Measurements from ENCODE around the gene APOLD1. TPM values are rescaled to one million over a fixed set of nuclear protein-coding genes. Genes with fewer than 3 reads are reported as not detected.

The APOLD1 gene
- total and polyA plus RNA-seq, 2 of the 4 experiments (the other 2 are of a cell fraction): 2.3 to 4.5 TPM

- Histone ChIP-seq H3K14ac (replicated peaks; ENCODE audit: low read depth, low read length) (peak overlapping the region; percentile 92), H3K9ac (ENCODE audit: low read depth, low read length) (peak overlapping the region; percentile 74), H4K20me1 (ENCODE audit: insufficient read depth, low read length) (no peaks in the 10 kb centered on the region), H2BK5ac (ENCODE audit: low read depth, low read length, poor library complexity, severe bottlenecking) (peak overlapping the region; percentile 77), H2AFZ (replicated peaks; ENCODE audit: low read length, poor library complexity) (peak overlapping the region; percentile 99), H2BK20ac (ENCODE audit: low read depth, low read length) (peak overlapping the region; percentile 18; the same call in 1 of the 2 replicates), H3K4ac (ENCODE audit: low read depth, low read length) (peak overlapping the region; percentile 79), H3K9me3 (ENCODE audit: control insufficient read depth, insufficient read depth, low read length) (no peaks in the 10 kb centered on the region), H3K18ac (ENCODE audit: low read depth, low read length) (peak overlapping the region; percentile 47; the same call in 1 of the 2 replicates), H2AK9ac (replicated peaks; ENCODE audit: low read depth, low read length, poor library complexity) (peak overlapping the region; percentile 98), H3K56ac (ENCODE audit: extremely low read depth, insufficient read depth, low read length) (peak overlapping the region; percentile 27; the same call in 1 of the 2 replicates), H3K27me3 (ENCODE audit: control insufficient read depth, insufficient read depth, low read length) (no peaks in the 10 kb centered on the region), H3K79me1 (ENCODE audit: low read depth in 1 of 2, low read length in 2 of 2) (peaks cover 13 to 37% of the 10 kb centered on the region in 2 experiments), H2BK120ac (ENCODE audit: low read depth, low read length) (peak overlapping the region; percentile 83), H4K8ac (ENCODE audit: low read depth in 2 of 2, low read length in 2 of 2) (peak overlapping the region; percentile 89 to 99), H2BK15ac (ENCODE audit: low read depth, low read length) (peak overlapping the region; percentile 67; the same call in 2 of the 3 replicates), H3K4me1 (ENCODE audit: control insufficient read depth, insufficient read depth, low read length) (peaks cover 11% of the 10 kb centered on the region), H3K27ac (ENCODE audit: insufficient read depth, low read length) (peak overlapping the region; percentile 78), H3K23ac (ENCODE audit: low read depth, low read length) (peak overlapping the region; percentile 80), H4K5ac (ENCODE audit: low read depth, low read length) (peak overlapping the region; percentile 66), H2AK5ac (ENCODE audit: low read depth, low read length) (peak overlapping the region; percentile 28), H3K4me3 (ENCODE audit: insufficient read depth, low read depth, low read length) (peak overlapping the region; percentile 53), H4K91ac (ENCODE audit: insufficient read depth, low read depth, low read length) (peak overlapping the region; percentile 61), H3K4me2 (ENCODE audit: low read depth, low read length) (peak overlapping the region; percentile 79), H3K36me3 (ENCODE audit: control insufficient read depth, insufficient read depth, low read length) (no peaks in the 10 kb centered on the region), H3K9me1 (ENCODE audit: insufficient read depth, low read length) (peaks cover 11% of the 10 kb centered on the region; the same call in 1 of the 2 replicates)
- BruUV-seq (replicated peaks): no TSS peak
- ChIA-PET CTCF (no interaction called here), POLR2A (ENCODE audit: unreplicated experiment) (interaction anchor here (0.6 to 1.0 kb wide), 2 partner anchors 33 to 198 kb away, joined by 3 read pairs; no protein-coding TSS in a partner anchor)
- ATAC-seq (ENCODE audit: low read depth) (peak; percentile 15), DNase-seq (no peak)
- intact Hi-C loops (cut with micrococcal nuclease): loop anchor here (5.0 to 10.0 kb wide), 5 partner anchors 51 to 436 kb away; no protein-coding TSS in a partner anchor
- in situ Hi-C loops (cut with MboI; ENCODE audit: low sequenced_read_pairs): no loop called here
- TF ChIP-seq POLR2A (IDR thresholded peaks at IDR 0.05; ENCODE audit: low read depth, low read length): no peak
- TF ChIP-seq RCOR1 (IDR thresholded peaks at IDR 0.05; ENCODE audit: insufficient replicate concordance, low read length): no peak
- TF ChIP-seq NFE2L2 (IDR thresholded peaks at IDR 0.05; ENCODE audit: low read depth, low read length): no peak
- TF ChIP-seq BHLHE40 (IDR thresholded peaks at IDR 0.05; ENCODE audit: low read depth, low read length): no peak
- dilution Hi-C loops (cut with HindIII; ENCODE audit: low sequenced_read_pairs, unreplicated experiment): no loop called here
- 30% methylated on average over 2 of the region's 4 CpGs; no CpG with 5 or more reads in 1 of the 2 experiments for WGBS, 2 experiments (ENCODE audit: extremely low coverage in 2 of 2, insufficient read length in 1 of 2)
Observed at GRCh38 chr12:12786351-12786705, 869 bp downstream of the APOLD1 start.

All from IMR-90 (cell line).